BJ (cell line): ENCODE results near the gene C1orf226. TPM values are rescaled to one million over a fixed set of nuclear protein-coding genes. Genes with fewer than 3 reads are reported as not detected.

Source experiments
- CTCF ChIA-PET: fragments of 350-600 bp; formaldehyde crosslinking; extraction: SDS; loops from one replicate; lab custom pipeline; 2021; ENCODE audit warnings: antibody characterized with exemption, inconsistent platforms; lab: Yijun Ruan, JAX
- POLR2A ChIA-PET: fragments of 300-600 bp; sonication (Branson Sonifier 250); formaldehyde crosslinking; extraction: SDS; loops from one replicate; lab custom pipeline; 2021; ENCODE audit warnings: antibody characterized with exemption; lab: Charles Lee
- DNase-seq: peaks from one replicate; pipeline ENCODE4 v3.0.0-alpha.2; 2011; ENCODE audit warnings: low read depth
- H3K27me3 ChIP-seq: 2 replicates; pipeline ENCODE4 v1.6.0; 2011; ENCODE audit warnings: low read length; ENCODE audit not compliant: control insufficient read depth, insufficient read depth
- H3K36me3 ChIP-seq: 2 replicates; pipeline ENCODE4 v1.5.1; 2011; ENCODE audit warnings: low read length; ENCODE audit not compliant: control insufficient read depth, insufficient read depth
- H3K4me3 ChIP-seq: 2 replicates; pipeline ENCODE4 v1.5.1; 2011; ENCODE audit warnings: low read depth, mild to moderate bottlenecking, control low read depth, low read length
- CTCF ChIP-seq: IDR thresholded peaks from 2 replicates; pipeline ENCODE4 v1.5.1; 2011; ENCODE audit warnings: low read depth, mild to moderate bottlenecking, control low read depth, inconsistent platforms, low read length, moderate library complexity; ENCODE audit not compliant: insufficient read depth
- polyA plus RNA-seq: library from polyadenylated mRNA; depleted of rRNA; stranded (reverse); fragments of >200 nt; gene quantifications from 2 replicates; pipeline ENCODE4 v1.2.3, GENCODE V29; 2011

The C1orf226 gene
- polyA plus RNA-seq, 1 experiment, result 1.3 TPM

GRCh38 chr1:162405800-162406199, 24.3 kb downstream of the C1orf226 start:
- ChIA-PET CTCF (interaction anchor here (1.1 to 2.0 kb wide), 2 partner anchors 10 to 14 kb away, joined by 3 to 5 read pairs; no protein-coding TSS in a partner anchor), POLR2A (no interaction called here)
- no peak for TF ChIP-seq CTCF
- DNase-seq, result no peak
- H3K36me3 ChIP-seq, result no peaks in the 10 kb centered on the region
- no peaks in the 10 kb centered on the region for H3K27me3 ChIP-seq
- H3K4me3 ChIP-seq, result no peak overlapping the region

- ChIA-PET CTCF (interaction anchor here (0.6 to 1.4 kb wide), 3 partner anchors 9 to 106 kb away, joined by 3 to 6 read pairs (median 3); no protein-coding TSS in a partner anchor), POLR2A (no interaction called here)
- Histone ChIP-seq H3K27me3 (no peaks in the 10 kb centered on the region), H3K36me3 (no peaks in the 10 kb centered on the region), H3K4me3 (no peak overlapping the region)
- no peak for DNase-seq
- TF ChIP-seq CTCF, result no peak
Measured at GRCh38 chr1:162406811-162407210, 25.3 kb downstream of the C1orf226 start.

GRCh38 chr1:162407539-162407938, 26.0 kb downstream of the C1orf226 start:
- no peak for DNase-seq
- no peaks in the 10 kb centered on the region for H3K27me3 ChIP-seq
- H3K36me3 ChIP-seq, result no peaks in the 10 kb centered on the region
- no peak overlapping the region for H3K4me3 ChIP-seq
- CTCF ChIA-PET, result interaction anchor here (0.7 to 1.4 kb wide), 2 partner anchors 16 to 60 kb away, joined by 3 to 6 read pairs; no protein-coding TSS in a partner anchor
- POLR2A ChIA-PET, result no interaction called here
- no peak for TF ChIP-seq CTCF

GRCh38 chr1:162412002-162412401, 30.5 kb downstream of the C1orf226 start, which contains the start of gene SH2D1B:
TSS of gene SH2D1B (minus strand) at chr1:162412136. CDS start at chr1:162412016, 120 bp downstream.
- POLR2A ChIA-PET, result no interaction called here
- no peak for TF ChIP-seq CTCF
- no peak for DNase-seq
- no peaks in the 10 kb centered on the region for H3K36me3 ChIP-seq
- no peak within 1 kb of the TSS for H3K4me3 ChIP-seq
- no peaks in the 10 kb centered on the region for H3K27me3 ChIP-seq
- CTCF ChIA-PET, result interaction anchor here (0.6 kb wide), 1 partner anchor 585 kb away, joined by 3 read pairs; no protein-coding TSS in a partner anchor

- DNase-seq, result no peak
- ChIA-PET POLR2A (no interaction called here), CTCF (interaction anchor here (1.0 to 1.3 kb wide), 2 partner anchors 12 to 32 kb away, joined by 3 read pairs; no protein-coding TSS in a partner anchor)
- Histone ChIP-seq H3K27me3 (no peaks in the 10 kb centered on the region), H3K4me3 (no peak overlapping the region), H3K36me3 (no peaks in the 10 kb centered on the region)
- TF ChIP-seq CTCF, result no peak
Measured at GRCh38 chr1:162416215-162416614, 34.7 kb downstream of the C1orf226 start.
